A549 (cell line): Measurements from ENCODE around the gene OCSTAMP. TPM values are rescaled to one million over a fixed set of nuclear protein-coding genes. Genes with fewer than 3 reads are reported as not detected.

Source experiments
- ATAC-seq, 2 experiments: fragments of 200-7000 bp in 1 of 2; fragments of >200 bp in 1 of 2; cut with Nextera tagmentation in 1 of 2; cut with Tn5 transposase in 1 of 2; 3 replicates each; pipeline versions ENCODE4 v1.8.0 to v1.9.1; 2018 to 2020; ENCODE audit warnings: mild to moderate bottlenecking in 1 of 2, moderate library complexity in 1 of 2
- CTCF ChIA-PET: fragments of 300-600 bp; sonication (Branson Sonifier 250); formaldehyde crosslinking; extraction: SDS; loops from one replicate; lab custom pipeline; 2021; ENCODE audit warnings: antibody characterized with exemption, inconsistent platforms; lab: Yijun Ruan, JAX
- POLR2A ChIA-PET: fragments of 350-600 bp; formaldehyde crosslinking; extraction: SDS; loops from one replicate; lab custom pipeline; 2021; ENCODE audit warnings: antibody characterized with exemption, inconsistent platforms; lab: Yijun Ruan, JAX
- DNase-seq, 2 experiments: peaks; one replicate each; pipeline versions ENCODE4 v3.0.0 to v3.0.0-alpha.2; 2011 to 2016; ENCODE audit warnings: low read depth in 1 of 2, low spot score in 1 of 2
- FAIRE-seq: peaks from 2 replicates; lab custom pipeline; 2011; peaks lifted over from hg19 to GRCh38; lab: Jason Lieb, UNC
- H3K27ac ChIP-seq, 2 experiments: fragments of >200 bp; sonication (Bioruptor Twin); formaldehyde crosslinking; 3 replicates each; pipeline ENCODE4 v1.5.1; 2016 to 2017
- H3K4me1 ChIP-seq: fragments of >200 bp; sonication (Bioruptor Twin); formaldehyde crosslinking; 3 replicates; pipeline ENCODE4 v1.6.1; 2016
- H3K4me2 ChIP-seq: fragments of >200 bp; sonication (Bioruptor Twin); formaldehyde crosslinking; 3 replicates; pipeline ENCODE4 v1.6.1; 2016
- H3K4me3 ChIP-seq: fragments of >200 bp; sonication (Bioruptor Twin); formaldehyde crosslinking; 3 replicates; pipeline ENCODE4 v1.5.1; 2016
- H3K9me3 ChIP-seq: fragments of >200 bp; sonication (Bioruptor Twin); formaldehyde crosslinking; 3 replicates; pipeline ENCODE4 v1.6.1; 2016
- BHLHE40 ChIP-seq: IDR thresholded peaks from 2 replicates; pipeline ENCODE4 v1.6.1; 2012; ENCODE audit warnings: low read depth, low read length, inconsistent platforms
- CBX2 ChIP-seq: fragments of 200-600 bp; sonication (generic); IDR thresholded peaks from 2 replicates; pipeline ENCODE4 v1.6.1; 2016; ENCODE audit warnings: low read depth, mild to moderate bottlenecking, borderline replicate concordance
- CHD2 ChIP-seq: fragments of 150-350 bp; IDR thresholded peaks from 2 replicates; pipeline ENCODE4 v1.6.1; 2014; ENCODE audit warnings: low read length; ENCODE audit not compliant: partially characterized antibody
- EHF ChIP-seq: fragments of 250-450 bp; sonication (Bioruptor Pico); IDR thresholded peaks from 2 replicates; pipeline ENCODE4 v1.5.0; 2020; ENCODE audit warnings: mild to moderate bottlenecking
- FOSL2 ChIP-seq, 2 experiments: fragments of 450-650 bp in 1 of 2; fragments of >200 bp in 1 of 2; sonication (Bioruptor Twin) in 1 of 2; formaldehyde crosslinking; IDR thresholded peaks; 2 replicates each; pipeline versions ENCODE4 v1.5.0 to v1.6.1; 2016 to 2020; ENCODE audit warnings: mild to moderate bottlenecking in 1 of 2, moderate library complexity in 1 of 2
- MAFK ChIP-seq: fragments of 450-650 bp; IDR thresholded peaks from 2 replicates; pipeline ENCODE4 v1.6.1; 2014; ENCODE audit not compliant: partially characterized antibody
- NR3C1 ChIP-seq: fragments of >200 bp; sonication (Bioruptor Twin); formaldehyde crosslinking; IDR thresholded peaks from 3 replicates; pipeline ENCODE4 v1.6.1; 2017
- POLR2A ChIP-seq: IDR thresholded peaks from 2 replicates; pipeline ENCODE4 v1.6.1; 2012; ENCODE audit warnings: mild to moderate bottlenecking, low read length
- RAD21 ChIP-seq, 2 experiments: fragments of >200 bp in 1 of 2; sonication (Bioruptor Twin) in 1 of 2; formaldehyde crosslinking in 1 of 2; IDR thresholded peaks in 1 of 2; conservative IDR thresholded peaks in 1 of 2; 2 replicates in 1 of 2; 3 replicates in 1 of 2; pipeline ENCODE4 v1.6.1; 2012 to 2018; ENCODE audit warnings: inconsistent platforms in 1 of 2
- SMC3 ChIP-seq: fragments of >200 bp; sonication (Bioruptor Twin); formaldehyde crosslinking; IDR thresholded peaks from 3 replicates; pipeline ENCODE4 v1.6.1; 2018; ENCODE audit warnings: inconsistent platforms
- SREBF2 ChIP-seq: fragments of 450-650 bp; IDR thresholded peaks from 2 replicates; pipeline ENCODE4 v1.6.1; 2014; ENCODE audit warnings: mild to moderate bottlenecking, moderate library complexity
- WGBS: methylation state at CpG from one replicate; pipeline ENCODE4 v1.1.6; 2017; ENCODE audit errors: missing lambda C conversion rate; 5-methylcytosine and 5-hydroxymethylcytosine counted together
- polyA plus RNA-seq, 4 experiments: library from polyadenylated mRNA; depleted of rRNA in 3 of 4; stranded (reverse); fragments of >200 nt; fragmentation: RNase III in 1 of 4; extraction: RNeasy Plus Mini Kit Qiagen cat#74134 plus additional on column Dnase treatment in 1 of 4; gene quantifications; 2 replicates in 3 of 4; 3 replicates in 1 of 4; pipeline ENCODE4 v1.2.3, GENCODE V29; 2011 to 2017
- TF ChIP-seq, protein P1 (sequence below): fragments of >200 bp; sonication (Bioruptor Twin); formaldehyde crosslinking; IDR thresholded peaks from 2 replicates; pipeline ENCODE4 v1.6.1; 2016
- TF ChIP-seq, protein P2 (sequence below): fragments of >200 bp; sonication (Bioruptor Twin); formaldehyde crosslinking; IDR thresholded peaks from 3 replicates; pipeline ENCODE4 v1.5.1; 2016

The OCSTAMP gene
- polyA plus RNA-seq, 2 of the 4 experiments (the other 2 are of a cell fraction): not detected

DNA sequence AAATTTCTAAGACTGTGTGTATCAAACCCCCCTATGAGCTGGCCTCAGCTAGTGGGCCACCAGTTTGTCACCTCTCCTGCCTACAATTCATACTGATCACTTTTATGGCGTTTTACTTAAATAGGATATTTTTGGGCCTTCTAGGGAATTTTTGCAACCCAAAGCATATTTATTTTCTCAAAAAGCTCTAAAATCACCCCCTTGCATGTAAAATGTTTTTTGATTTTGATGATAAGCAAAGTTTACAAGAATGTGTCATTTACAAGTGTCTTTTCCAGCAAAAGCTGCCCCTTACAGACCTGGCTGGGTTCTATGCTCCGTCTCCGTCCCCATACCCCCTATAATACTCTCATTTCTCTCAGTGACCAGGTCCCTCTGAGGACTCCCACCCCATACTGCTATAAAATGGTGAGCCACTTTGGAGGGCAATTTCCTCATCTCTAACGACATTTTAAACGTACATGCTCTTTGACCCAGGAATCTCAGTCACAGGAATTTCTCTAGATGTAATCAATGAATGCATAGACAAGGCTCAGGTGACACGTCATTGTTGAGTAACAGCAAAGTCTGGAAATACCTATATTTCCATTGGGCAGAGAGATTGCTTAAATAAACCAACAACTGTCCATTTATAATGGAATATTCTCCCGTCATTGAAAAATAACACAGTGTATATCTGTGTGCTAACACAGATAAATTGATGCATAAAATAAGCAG, 13.9 kb upstream of the OCSTAMP start:
- FAIRE-seq (no peak), ATAC-seq (no peak), DNase-seq (no peak)
- no peak overlapping the region for H3K4me3 ChIP-seq
- 65% methylated on average over 7 of the region's 7 CpGs for WGBS
- peaks cover 5% of the 10 kb centered on the region; the same call in 2 of the 3 replicates for H3K4me1 ChIP-seq
- POLR2A ChIA-PET: no interaction called here
- TF ChIP-seq CBX2: no peak
- H3K27ac ChIP-seq: no peak overlapping the region
- CTCF ChIA-PET: interaction anchor here (1.4 to 1.9 kb wide), 2 partner anchors 9 to 79 kb away, joined by 3 to 4 read pairs; no protein-coding TSS in a partner anchor
- H3K9me3 ChIP-seq: no peaks in the 10 kb centered on the region
- no peak overlapping the region for H3K4me2 ChIP-seq

DNA sequence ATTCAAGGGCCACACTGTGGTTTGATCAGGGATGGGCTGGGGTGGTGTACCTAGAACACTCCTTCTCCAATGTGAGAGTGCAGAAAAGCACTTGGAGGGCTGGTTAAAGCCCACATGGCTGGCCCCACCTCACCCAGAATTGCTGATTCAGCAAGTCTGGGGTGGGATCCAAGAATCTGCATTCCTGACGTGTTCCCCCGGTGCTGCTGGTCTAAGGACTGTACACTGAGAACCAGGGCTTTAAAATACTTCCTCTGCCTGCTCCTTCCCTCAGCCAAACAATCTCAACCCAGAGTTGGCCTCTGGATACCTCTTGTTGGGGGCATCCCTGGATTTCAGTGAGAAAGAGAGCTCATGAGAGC, 13.4 kb upstream of the OCSTAMP start:
- DNase-seq: no peak
- POLR2A ChIA-PET: no interaction called here
- no peak overlapping the region for H3K4me2 ChIP-seq
- CTCF ChIA-PET: interaction anchor here (1.9 kb wide), 1 partner anchor 10 kb away, joined by 4 read pairs; no protein-coding TSS in a partner anchor
- H3K27ac ChIP-seq: no peak overlapping the region
- ATAC-seq: no peak
- no peaks in the 10 kb centered on the region for H3K9me3 ChIP-seq
- TF ChIP-seq CHD2: no peak
- TF ChIP-seq MAFK: peak; percentile 97
- TF ChIP-seq SMC3: no peak
- TF ChIP-seq POLR2A: no peak
- no peak for FAIRE-seq
- H3K4me3 ChIP-seq: no peak overlapping the region
- 73% methylated on average over 2 of the region's 2 CpGs for WGBS
- H3K4me1 ChIP-seq: peaks cover 5% of the 10 kb centered on the region

DNA sequence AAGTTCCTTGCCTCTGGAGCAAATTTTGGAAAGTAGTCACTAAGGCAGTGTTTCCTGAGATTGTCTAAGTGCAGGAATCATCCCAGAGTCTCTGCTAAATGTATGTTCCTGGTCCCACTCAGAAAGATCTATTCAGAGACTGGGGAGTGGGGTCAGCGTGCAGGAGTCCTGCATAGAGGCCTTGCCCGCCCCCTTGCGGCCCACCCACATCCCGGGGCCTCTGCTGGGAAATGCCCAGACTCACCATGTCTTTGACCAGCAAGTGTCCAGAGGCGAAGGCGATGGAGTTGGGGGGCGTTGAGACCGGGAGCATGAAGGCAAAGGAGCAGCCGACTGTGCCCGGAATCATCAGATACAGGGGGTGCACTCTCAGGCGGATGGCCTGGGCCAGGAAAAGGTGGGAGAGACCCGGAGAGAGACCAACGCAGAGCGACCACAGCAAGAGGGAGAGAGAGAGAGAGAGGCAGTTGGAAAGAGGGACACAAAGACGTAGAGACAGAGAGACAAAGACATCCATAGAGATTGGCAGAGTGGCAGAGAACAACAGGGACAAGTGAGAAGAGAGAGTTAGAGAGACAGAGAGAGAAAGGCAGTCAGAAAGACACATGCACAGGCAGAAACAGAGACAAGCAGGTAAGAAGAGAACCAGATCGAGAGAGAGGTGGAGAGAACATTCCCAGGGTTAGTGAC, 12.9 kb upstream of the OCSTAMP start:
- Histone ChIP-seq H3K4me2 (peak overlapping the region; percentile 73), H3K27ac (peak overlapping the region in 1 of 2 experiments; percentile 63; a peak in 1 of 6 replicates), H3K4me1 (peaks cover 11% of the 10 kb centered on the region), H3K9me3 (no peaks in the 10 kb centered on the region), H3K4me3 (no peak overlapping the region; the same call in 2 of the 3 replicates)
- ATAC-seq (no peak), FAIRE-seq (no peak), DNase-seq (no peak)
- WGBS: 85% methylated on average over 16 of the region's 16 CpGs
- CTCF ChIA-PET: interaction anchor here (0.7 to 3.7 kb wide), 18 partner anchors 10 to 116 kb away, joined by 3 to 35 read pairs (median 5); partner anchors contain the start of gene OCSTAMP
- no peak for TF ChIP-seq FOSL2 (IDR thresholded peaks at IDR 0.05)
- TF ChIP-seq FOSL2 (CRISPR knock-in tag; IDR thresholded peaks at IDR 0.05): no peak
- TF ChIP-seq BHLHE40: no peak
- TF ChIP-seq, protein P1, sequence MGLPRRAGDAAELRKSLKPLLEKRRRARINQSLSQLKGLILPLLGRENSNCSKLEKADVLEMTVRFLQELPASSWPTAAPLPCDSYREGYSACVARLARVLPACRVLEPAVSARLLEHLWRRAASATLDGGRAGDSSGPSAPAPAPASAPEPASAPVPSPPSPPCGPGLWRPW: no peak
- no peak for TF ChIP-seq NR3C1
- POLR2A ChIA-PET: no interaction called here

DNA sequence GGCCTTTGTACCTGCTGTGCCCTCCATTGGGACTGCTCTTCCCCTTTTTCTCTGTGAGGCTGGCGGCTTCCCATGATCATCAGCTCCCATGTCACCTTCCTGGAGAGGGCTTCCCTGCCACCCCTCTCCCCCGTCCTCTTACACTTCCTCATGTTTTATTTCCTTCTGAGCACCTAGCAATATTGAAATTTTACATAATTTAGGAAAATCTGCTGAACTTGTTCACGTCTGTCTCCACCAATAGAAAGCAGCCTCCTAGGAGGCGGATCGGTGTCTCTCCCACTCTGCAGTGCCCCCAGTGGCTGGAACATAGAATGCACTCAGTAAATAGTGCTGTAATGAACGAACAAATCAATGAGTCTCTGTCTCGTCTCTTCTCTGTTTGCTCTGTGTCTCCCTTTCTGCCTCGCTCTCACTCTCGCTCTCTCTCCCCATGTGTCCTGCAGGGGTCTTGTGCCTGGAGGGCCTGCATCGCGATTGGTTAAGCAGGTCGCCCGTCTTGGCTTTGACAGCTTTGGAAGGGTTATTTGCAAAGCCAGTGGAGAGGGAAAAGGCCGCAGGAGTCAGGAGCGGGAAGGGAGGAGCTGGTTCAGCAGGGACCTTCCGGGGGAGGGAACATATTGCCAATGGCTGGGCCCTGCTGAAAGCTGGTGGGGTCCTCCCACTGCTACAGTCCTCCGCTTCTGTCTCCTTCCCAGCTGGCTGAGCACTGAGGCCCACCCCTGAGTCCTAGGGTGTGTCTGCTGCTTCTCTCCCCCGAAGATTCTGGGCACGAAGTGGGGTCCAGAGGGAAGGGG, 12.1 kb upstream of the OCSTAMP start:
- ATAC-seq: peak; percentile 67 to 87; a peak in 5 of 6 replicates
- Histone ChIP-seq H3K4me1 (peaks cover 12% of the 10 kb centered on the region), H3K4me3 (peak overlapping the region; percentile 7), H3K9me3 (no peaks in the 10 kb centered on the region), H3K27ac (peak overlapping the region in 1 of 2 experiments; percentile 63; a peak in 1 of 6 replicates), H3K4me2 (peak overlapping the region; percentile 73)
- POLR2A ChIA-PET: interaction anchor here (0.7 kb wide), 1 partner anchor 60 kb away, joined by 4 read pairs; no protein-coding TSS in a partner anchor
- TF ChIP-seq SREBF2 (no peak), EHF (CRISPR knock-in tag) (no peak), RAD21 (conservative IDR thresholded peaks at IDR 0.05 in 1 of 2, IDR thresholded peaks at IDR 0.05 in 1 of 2) (peak; percentile 24; a peak in 3 of 5 replicates)
- TF ChIP-seq, protein P2, sequence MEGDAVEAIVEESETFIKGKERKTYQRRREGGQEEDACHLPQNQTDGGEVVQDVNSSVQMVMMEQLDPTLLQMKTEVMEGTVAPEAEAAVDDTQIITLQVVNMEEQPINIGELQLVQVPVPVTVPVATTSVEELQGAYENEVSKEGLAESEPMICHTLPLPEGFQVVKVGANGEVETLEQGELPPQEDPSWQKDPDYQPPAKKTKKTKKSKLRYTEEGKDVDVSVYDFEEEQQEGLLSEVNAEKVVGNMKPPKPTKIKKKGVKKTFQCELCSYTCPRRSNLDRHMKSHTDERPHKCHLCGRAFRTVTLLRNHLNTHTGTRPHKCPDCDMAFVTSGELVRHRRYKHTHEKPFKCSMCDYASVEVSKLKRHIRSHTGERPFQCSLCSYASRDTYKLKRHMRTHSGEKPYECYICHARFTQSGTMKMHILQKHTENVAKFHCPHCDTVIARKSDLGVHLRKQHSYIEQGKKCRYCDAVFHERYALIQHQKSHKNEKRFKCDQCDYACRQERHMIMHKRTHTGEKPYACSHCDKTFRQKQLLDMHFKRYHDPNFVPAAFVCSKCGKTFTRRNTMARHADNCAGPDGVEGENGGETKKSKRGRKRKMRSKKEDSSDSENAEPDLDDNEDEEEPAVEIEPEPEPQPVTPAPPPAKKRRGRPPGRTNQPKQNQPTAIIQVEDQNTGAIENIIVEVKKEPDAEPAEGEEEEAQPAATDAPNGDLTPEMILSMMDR: peak; percentile 73
- 15% methylated on average over 19 of the region's 19 CpGs for WGBS
- no peak for FAIRE-seq
- DNase-seq: peak; percentile 50 to 82
- CTCF ChIA-PET: interaction anchor here (0.7 to 3.7 kb wide), 22 partner anchors 10 to 135 kb away, joined by 3 to 35 read pairs (median 4); partner anchors contain the start of gene OCSTAMP
